CD4-positive, alpha-beta T cell treated with Interleukin-15 for 4 hours (primary cell): ENCODE measurements around the gene PAN3.

Experiments used
- DNase-seq: peaks from one replicate; pipeline ENCODE4 v3.0.0-alpha.2; 2020; ENCODE audit warnings: low spot score

Gene PAN3

DNA sequence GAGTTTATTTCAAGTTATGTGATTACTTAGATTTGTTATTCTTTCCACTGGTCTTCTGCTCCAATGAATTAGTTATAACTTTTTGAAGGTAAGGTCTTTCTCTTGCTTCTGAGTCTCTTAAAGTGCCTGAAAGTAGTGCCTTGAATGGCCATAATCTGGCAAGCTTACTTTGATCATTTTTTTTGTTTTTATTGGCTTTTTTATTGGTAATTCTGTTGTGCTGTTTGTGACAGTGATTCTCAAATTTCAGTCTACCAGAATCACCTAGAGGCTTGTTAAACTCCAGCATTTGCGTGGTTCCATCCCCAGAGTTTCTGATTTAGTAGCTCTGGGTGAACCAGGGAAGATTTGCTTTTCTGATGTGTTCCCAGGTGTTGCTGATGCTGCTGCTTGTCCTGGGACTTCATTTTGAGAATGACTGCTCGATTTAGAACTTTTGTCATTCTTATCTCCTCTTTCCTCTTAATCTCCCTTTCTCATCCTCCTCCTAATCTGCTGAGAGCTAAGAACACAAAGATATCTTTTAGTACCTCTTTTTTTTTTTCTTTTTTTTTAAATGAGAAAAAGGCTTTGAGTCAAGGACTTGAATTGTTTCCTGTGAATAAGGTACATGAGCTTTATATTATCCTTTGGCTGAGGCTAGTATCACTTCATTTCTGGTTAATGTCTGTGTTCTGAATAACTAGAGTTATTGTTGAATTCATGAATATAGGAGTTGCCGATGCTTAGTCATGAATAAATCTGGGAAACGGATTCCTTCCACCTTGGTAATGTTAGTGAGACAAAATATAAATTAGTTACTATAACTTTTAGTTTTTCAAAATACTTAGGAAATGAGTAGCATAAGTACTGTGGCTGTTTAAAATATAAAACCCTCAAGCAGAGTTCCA, 91.4 kb downstream of the PAN3 start:
- no peak for DNase-seq

- no peak for DNase-seq
These were observed 93.3 kb downstream of the PAN3 start for GRCh38 chr13:28231642-28232041.

GRCh38 chr13:28237944-28238343, 99.6 kb downstream of the PAN3 start:
- no peak for DNase-seq

DNA sequence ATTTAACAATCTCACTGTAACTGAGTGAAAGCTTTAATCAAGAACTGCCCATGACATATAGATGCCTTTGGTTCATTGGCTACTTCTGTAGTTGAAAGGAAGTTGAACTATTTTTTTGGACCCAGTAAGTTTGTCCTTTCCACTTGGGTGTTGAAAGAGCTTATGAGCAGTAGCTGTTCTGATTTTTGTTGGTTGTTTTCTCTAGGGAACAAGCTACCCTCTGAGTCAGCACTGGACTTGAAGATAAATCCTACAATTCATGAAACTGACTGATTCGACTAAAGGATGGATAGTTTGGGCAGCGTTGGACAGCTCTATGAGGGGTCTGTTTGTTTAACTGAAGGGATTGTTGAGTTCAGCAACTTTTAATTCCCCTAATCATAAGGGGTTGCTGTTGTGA, 101.0 kb downstream of the PAN3 start:
- no peak for DNase-seq

DNA sequence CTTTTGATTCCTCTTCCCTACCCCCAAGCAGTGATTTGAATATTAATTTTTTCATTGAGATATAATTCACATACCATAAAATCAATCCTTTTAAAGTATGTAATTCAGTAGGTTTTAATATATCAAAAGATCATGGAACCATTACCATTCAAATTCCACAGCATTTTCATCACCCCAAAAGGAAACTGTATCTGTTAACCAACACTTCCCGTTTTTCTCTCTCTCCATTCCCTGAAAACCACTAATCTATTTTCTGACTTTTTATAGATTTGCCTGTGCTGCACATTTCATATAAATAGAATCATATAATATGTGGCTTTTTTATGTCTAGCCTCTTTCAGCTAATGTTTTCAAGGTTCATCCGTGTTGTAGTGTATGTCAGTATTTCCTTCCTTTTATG, 107.1 kb downstream of the PAN3 start:
- no peak for DNase-seq

DNA sequence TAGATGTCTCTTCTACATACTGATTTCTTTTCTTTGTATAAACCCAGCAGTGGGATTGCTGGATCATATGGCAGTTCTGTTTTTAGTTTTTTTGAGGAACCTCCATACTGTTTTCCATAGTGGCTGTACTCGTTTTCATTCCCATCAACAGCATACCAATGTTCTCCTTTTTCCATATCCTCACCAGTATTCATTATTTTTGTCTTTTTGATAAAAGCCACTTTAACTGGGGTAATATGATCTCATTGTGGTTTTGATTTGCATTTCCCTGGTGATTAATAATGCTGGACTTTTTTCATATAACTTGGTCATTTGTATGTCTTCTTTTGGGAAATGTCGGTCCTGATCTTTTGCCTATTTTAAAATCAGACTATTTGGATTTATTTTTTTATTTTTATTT, 108.5 kb downstream of the PAN3 start:
- no peak for DNase-seq

GRCh38 chr13:28248080-28248479, 109.7 kb downstream of the PAN3 start:
- no peak for DNase-seq

DNA sequence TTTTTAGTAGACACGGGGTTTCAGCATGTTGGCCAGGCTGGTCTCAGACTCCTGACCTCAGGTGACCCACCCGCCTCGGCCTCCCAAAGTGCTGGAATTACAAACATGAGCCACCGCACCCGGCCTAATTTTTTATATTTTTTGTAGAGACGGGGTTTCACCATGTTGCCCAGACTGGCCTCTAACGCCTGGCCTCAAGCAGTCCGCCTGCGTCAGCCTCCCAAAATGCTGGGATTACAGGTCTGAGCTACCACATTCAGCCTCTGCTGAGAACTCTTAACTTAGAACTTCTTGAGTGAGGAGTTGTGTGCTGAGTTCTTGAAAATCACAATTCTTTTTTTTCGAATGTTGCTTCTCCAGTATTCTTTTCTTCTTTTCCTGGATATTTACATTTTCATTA, 112.2 kb downstream of the PAN3 start:
- no peak for DNase-seq

GRCh38 chr13:28251466-28251865, 113.1 kb downstream of the PAN3 start:
- no peak for DNase-seq

GRCh38 chr13:28252547-28252946, 114.2 kb downstream of the PAN3 start:
- DNase-seq = no peak

GRCh38 chr13:28257305-28257704, 119.0 kb downstream of the PAN3 start:
- DNase-seq = no peak

DNA sequence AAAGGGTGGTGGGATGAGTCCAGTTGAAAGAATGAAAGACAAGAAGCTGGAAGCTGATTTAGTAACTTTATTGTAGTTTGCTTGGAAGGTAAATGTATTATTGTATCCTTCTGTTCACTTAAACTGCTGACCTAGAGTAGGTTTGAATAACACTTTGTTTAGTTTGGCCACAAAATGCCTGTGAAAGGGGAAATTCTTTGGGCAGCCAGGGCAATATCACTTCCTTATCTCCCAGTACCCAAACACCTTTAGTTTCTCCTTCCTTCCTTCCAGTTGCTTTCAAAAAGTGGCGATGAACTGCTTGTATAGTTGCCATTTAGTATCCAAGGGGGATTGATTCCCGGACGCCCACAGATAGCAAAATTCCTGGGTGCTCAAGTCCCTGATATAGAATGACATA, 120.1 kb downstream of the PAN3 start:
- DNase-seq = no peak

- no peak for DNase-seq
These were observed 129.2 kb downstream of the PAN3 start for GRCh38 chr13:28267497-28267896.

- no peak for DNase-seq
These were observed 130.5 kb downstream of the PAN3 start for GRCh38 chr13:28268800-28269223.

GRCh38 chr13:28271056-28271840, 132.9 kb downstream of the PAN3 start:
- DNase-seq = no peak

DNA sequence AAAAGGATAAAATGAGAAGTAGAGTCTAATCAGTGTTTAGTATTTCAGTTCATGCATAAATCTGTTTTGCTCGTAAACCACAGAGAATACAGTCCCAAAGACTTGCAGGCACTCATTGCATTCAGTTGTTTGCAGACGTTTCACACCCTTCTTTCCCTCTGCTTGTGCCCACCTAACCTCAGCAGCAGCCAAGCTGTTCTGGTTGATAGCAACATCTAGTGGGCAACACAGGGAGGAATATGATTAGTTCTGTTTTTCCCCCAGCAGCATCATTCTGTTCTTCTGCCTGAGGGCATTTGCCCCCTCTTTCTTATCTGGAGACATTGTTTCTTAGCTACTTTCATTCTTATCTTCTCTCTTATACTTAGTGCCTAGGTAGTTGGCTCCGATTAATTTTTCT, 135.6 kb downstream of the PAN3 start:
- no peak for DNase-seq

GRCh38 chr13:28282451-28282850, 144.1 kb downstream of the PAN3 start:
- DNase-seq = no peak

DNA sequence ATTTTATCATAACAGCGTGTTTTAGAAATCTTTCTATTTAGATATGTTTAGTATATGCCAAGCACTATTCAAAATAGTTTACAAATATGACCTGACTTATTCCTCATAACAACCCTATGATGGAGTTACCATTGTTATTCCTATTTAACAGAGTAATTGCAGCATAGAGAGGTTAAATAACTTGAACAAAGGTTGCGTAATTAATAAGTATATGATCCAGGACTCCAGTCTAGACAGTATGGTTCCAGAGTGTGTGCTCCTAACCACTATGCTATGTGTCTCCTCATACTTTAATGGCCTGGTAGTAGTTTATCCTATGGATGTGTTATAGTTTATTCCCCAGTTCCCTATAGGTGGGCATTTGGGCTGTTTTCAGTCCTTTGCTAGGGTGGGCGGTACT, 145.3 kb downstream of the PAN3 start:
- DNase-seq = no peak

DNA sequence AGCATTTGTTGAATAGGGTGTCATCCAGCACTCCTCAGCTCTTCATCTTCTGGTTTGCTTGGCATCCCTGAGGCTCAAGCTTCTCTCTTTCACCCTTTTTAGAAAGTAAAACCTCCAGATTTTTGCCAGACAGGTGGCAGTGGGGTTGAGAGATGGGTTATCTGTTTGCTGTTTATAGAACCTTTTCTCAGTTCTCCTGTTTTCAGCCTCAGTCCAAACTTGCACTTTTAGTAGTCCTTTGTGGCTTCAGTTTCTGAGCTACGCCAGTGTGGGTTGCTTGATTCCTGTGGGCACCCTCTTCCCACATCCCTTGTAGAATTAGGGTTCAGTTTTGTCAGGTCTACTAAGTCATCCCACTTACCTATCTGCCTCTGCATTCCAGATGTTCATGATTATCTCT, 147.9 kb downstream of the PAN3 start:
- DNase-seq = no peak

- DNase-seq = no peak
These were observed 159.0 kb downstream of the PAN3 start for GRCh38 chr13:28297341-28297740.

- DNase-seq = no peak
These were observed 161.6 kb downstream of the PAN3 start for GRCh38 chr13:28299916-28300315.

GRCh38 chr13:28301839-28302238, 163.5 kb downstream of the PAN3 start:
- DNase-seq = no peak

DNA sequence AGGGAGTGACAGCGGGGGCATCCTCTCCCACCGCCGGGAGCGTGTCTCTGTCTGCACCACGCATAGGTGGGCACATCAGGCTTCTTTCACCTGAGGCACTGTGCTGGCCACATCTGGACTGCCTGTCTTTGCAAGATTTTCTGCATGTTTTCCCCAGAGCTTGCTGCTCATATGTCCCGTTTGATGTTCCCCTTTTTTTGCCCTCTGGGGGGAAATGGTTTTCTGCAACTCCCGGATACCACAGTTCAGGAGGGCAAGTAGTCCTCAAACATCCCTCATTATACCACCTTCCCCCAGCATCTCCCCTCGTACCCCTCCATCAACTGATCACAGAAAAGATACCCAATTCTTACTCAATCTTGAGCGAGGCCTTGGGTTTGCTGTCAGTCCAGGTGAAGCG, 168.0 kb downstream of the PAN3 start:
- DNase-seq = no peak
